Keratinocyte (primary cell): ENCODE measurements around the gene SLC2A9.

Source experiments
- CTCF ChIP-seq, 3 experiments: IDR thresholded peaks in 1 of 3; conservative IDR thresholded peaks in 1 of 3; optimal IDR thresholded peaks in 1 of 3; 2 replicates in 2 of 3; 3 replicates in 1 of 3; pipeline versions ENCODE3 to v1.5.1; 2011; ENCODE audit warnings: low read length in 3 of 3, mild to moderate bottlenecking in 3 of 3, moderate library complexity in 2 of 3, control low read depth in 1 of 3, inconsistent platforms in 1 of 3; ENCODE audit not compliant: insufficient read depth in 2 of 3; ENCODE audit errors: extremely low read depth in 1 of 3
- EZH2 ChIP-seq: IDR thresholded peaks from one replicate; pipeline ENCODE4 v1.6.1; 2012; ENCODE audit warnings: inconsistent platforms, mild to moderate bottlenecking, low read length, moderate library complexity

- peak in 2 of 3 experiments; percentile 89 to 98 for TF ChIP-seq CTCF (optimal IDR thresholded peaks at IDR 0.05 in 1 of 3, IDR thresholded peaks at IDR 0.05 in 1 of 3, conservative IDR thresholded peaks at IDR 0.05 in 1 of 3; ENCODE audit: extremely low read depth in 1 of 3, insufficient read depth in 2 of 3, low read length in 3 of 3)
- TF ChIP-seq EZH2: no peak
These were observed 2.4 kb downstream of the SLC2A9 start for GRCh38 chr4:10018818-10019461.
